Measurements from ENCODE around the gene HTR6. TPM values are rescaled to one million over a fixed set of nuclear protein-coding genes. Genes with fewer than 3 reads are reported as not detected.

HTR6 gene
- total RNA-seq, 1 experiment from 2014 or later = not detected

GRCh38 chr1:19688041-19688842 is 23.6 kb downstream of the HTR6 start:
- Histone ChIP-seq H3K4me2 (no peak overlapping the region), H3K9me2 (ENCODE audit: insufficient read depth) (no peaks in the 10 kb centered on the region), H3K36me3 (ENCODE audit: low read depth) (no peaks in the 10 kb centered on the region), H2AFZ (no peak overlapping the region), H3K27me3 (ENCODE audit: insufficient read depth, low read depth) (no peaks in the 10 kb centered on the region), H3F3A (ENCODE audit: insufficient read depth, low read depth) (no peaks in the 10 kb centered on the region), H3K4me1 (replicated peaks; ENCODE audit: insufficient read depth) (no peaks in the 10 kb centered on the region), H3K27ac (no peak overlapping the region), H4K20me1 (ENCODE audit: insufficient read depth) (no peaks in the 10 kb centered on the region), H3K4me3 (no peak overlapping the region), H3K9me3 (ENCODE audit: insufficient read depth, low read depth) (no peaks in the 10 kb centered on the region), H3K79me2 (ENCODE audit: low read depth) (no peaks in the 10 kb centered on the region)
- intact Hi-C loops (cut with micrococcal nuclease; ENCODE audit: unreplicated experiment) = no loop called here
- CTCF ChIA-PET = no interaction called here
- TF ChIP-seq EZH2 (IDR thresholded peaks at IDR 0.05; ENCODE audit: low read depth) = no peak
- TF ChIP-seq CTCF (conservative IDR thresholded peaks at IDR 0.05) = no peak
- BruUV-seq (replicated peaks) = no TSS peak
- POLR2A ChIA-PET (ENCODE audit: unreplicated experiment) = no interaction called here
- DNase-seq = no peak

GRCh38 chr1:19689085-19689757 is 24.5 kb downstream of the HTR6 start:
- Histone ChIP-seq H3K4me2 (no peak overlapping the region), H2AFZ (no peak overlapping the region), H3K27me3 (ENCODE audit: insufficient read depth, low read depth) (no peaks in the 10 kb centered on the region), H3F3A (ENCODE audit: insufficient read depth, low read depth) (no peaks in the 10 kb centered on the region), H4K20me1 (ENCODE audit: insufficient read depth) (no peaks in the 10 kb centered on the region), H3K36me3 (ENCODE audit: low read depth) (no peaks in the 10 kb centered on the region), H3K4me3 (no peak overlapping the region), H3K27ac (no peak overlapping the region), H3K79me2 (ENCODE audit: low read depth) (no peaks in the 10 kb centered on the region), H3K4me1 (replicated peaks; ENCODE audit: insufficient read depth) (no peaks in the 10 kb centered on the region), H3K9me3 (ENCODE audit: insufficient read depth, low read depth) (no peaks in the 10 kb centered on the region), H3K9me2 (ENCODE audit: insufficient read depth) (no peaks in the 10 kb centered on the region)
- intact Hi-C loops (cut with micrococcal nuclease; ENCODE audit: unreplicated experiment) = no loop called here
- TF ChIP-seq CTCF (conservative IDR thresholded peaks at IDR 0.05) = no peak
- no peak for TF ChIP-seq EZH2 (IDR thresholded peaks at IDR 0.05; ENCODE audit: low read depth)
- no TSS peak for BruUV-seq (replicated peaks)
- ChIA-PET POLR2A (ENCODE audit: unreplicated experiment) (no interaction called here), CTCF (no interaction called here)
- no peak for DNase-seq

- H3F3A ChIP-seq (ENCODE audit: insufficient read depth, low read depth) = no peaks in the 10 kb centered on the region
- H3K27ac ChIP-seq = no peak overlapping the region
- no peaks in the 10 kb centered on the region for H3K9me3 ChIP-seq (ENCODE audit: insufficient read depth, low read depth)
- no peak for DNase-seq
- no peak overlapping the region for H2AFZ ChIP-seq
- no TSS peak for BruUV-seq (replicated peaks)
- POLR2A ChIA-PET (ENCODE audit: unreplicated experiment) = no interaction called here
- CTCF ChIA-PET = no interaction called here
- H3K27me3 ChIP-seq (ENCODE audit: insufficient read depth, low read depth) = no peaks in the 10 kb centered on the region
- no peaks in the 10 kb centered on the region for H3K79me2 ChIP-seq (ENCODE audit: low read depth)
- H3K9me2 ChIP-seq (ENCODE audit: insufficient read depth) = no peaks in the 10 kb centered on the region
- TF ChIP-seq EZH2 (IDR thresholded peaks at IDR 0.05; ENCODE audit: low read depth) = no peak
- TF ChIP-seq CTCF (conservative IDR thresholded peaks at IDR 0.05) = no peak
- no peaks in the 10 kb centered on the region for H4K20me1 ChIP-seq (ENCODE audit: insufficient read depth)
- H3K4me3 ChIP-seq = no peak overlapping the region
- no peaks in the 10 kb centered on the region for H3K36me3 ChIP-seq (ENCODE audit: low read depth)
- H3K4me1 ChIP-seq (replicated peaks; ENCODE audit: insufficient read depth) = no peaks in the 10 kb centered on the region
- intact Hi-C loops (cut with micrococcal nuclease; ENCODE audit: unreplicated experiment) = no loop called here
- no peak overlapping the region for H3K4me2 ChIP-seq
These were observed 25.2 kb downstream of the HTR6 start for GRCh38 chr1:19689856-19690255.

Measured in PC-9 (cell line).